ENCODE results near the gene GMDS.

Gene GMDS

DNA sequence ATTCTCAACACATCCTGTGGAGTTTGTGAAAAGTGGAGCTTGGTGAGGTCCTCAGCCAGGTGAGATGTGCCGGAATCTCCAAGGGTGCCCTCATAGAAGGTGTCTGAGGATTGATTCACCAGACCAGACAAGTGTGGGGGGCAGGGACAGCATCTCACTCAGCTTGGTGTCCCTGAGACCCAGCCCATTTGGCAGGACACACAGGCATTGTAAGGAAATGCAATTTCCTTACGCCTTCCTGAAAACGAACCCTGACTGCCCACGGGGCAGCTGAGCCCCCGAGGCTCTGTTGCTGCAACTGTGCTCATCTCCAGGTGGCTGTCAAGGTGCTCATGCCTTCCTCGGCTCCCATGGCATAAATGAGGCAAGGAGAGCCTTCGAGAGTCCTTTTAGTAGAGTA is 602.3 kb downstream of the GMDS start:
- peaks cover 6% of the 10 kb centered on the region; the same call in 1 of the 2 replicates for H3K4me1 ChIP-seq (ENCODE audit: insufficient read depth, low read length)
- no peak overlapping the region for H3K9ac ChIP-seq (ENCODE audit: low read depth, low read length)
- no peaks in the 10 kb centered on the region for H3K9me3 ChIP-seq (ENCODE audit: control insufficient read depth, insufficient read depth, low read length)
- H3K36me3 ChIP-seq (ENCODE audit: insufficient read depth, low read length) = no peaks in the 10 kb centered on the region

DNA sequence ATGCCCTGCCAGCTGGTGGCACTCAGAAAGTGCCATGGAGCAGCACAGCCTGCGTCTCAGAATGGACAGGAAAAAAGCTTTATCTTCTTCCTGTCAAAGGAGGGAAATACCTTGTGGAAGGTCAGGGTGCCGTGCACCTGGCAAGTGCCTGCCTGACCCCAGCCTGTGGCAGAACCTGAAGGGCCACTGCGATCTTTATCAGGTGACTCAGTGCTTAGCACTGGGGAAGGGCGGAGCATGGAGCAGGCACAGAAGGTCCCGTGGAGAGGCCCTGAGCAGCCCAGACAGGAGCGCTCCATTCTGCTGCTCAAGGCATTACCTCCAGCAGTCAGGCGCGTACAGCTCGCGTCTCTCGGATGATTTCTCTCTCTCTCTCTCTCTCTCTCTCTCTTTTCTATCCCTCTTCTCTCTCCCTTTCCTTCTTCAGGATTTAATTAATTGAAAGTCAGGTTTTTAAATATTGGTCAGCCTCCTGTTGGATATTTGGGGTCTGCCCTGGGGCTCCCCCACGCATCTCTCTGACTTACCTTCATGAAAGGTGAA is 604.0 kb downstream of the GMDS start:
- H3K9ac ChIP-seq (ENCODE audit: low read depth, low read length) = no peak overlapping the region
- H3K4me1 ChIP-seq (ENCODE audit: insufficient read depth, low read length) = peaks cover 6% of the 10 kb centered on the region; the same call in 1 of the 2 replicates
- H3K36me3 ChIP-seq (ENCODE audit: insufficient read depth, low read length) = no peaks in the 10 kb centered on the region
- H3K9me3 ChIP-seq (ENCODE audit: control insufficient read depth, insufficient read depth, low read length) = no peaks in the 10 kb centered on the region

DNA sequence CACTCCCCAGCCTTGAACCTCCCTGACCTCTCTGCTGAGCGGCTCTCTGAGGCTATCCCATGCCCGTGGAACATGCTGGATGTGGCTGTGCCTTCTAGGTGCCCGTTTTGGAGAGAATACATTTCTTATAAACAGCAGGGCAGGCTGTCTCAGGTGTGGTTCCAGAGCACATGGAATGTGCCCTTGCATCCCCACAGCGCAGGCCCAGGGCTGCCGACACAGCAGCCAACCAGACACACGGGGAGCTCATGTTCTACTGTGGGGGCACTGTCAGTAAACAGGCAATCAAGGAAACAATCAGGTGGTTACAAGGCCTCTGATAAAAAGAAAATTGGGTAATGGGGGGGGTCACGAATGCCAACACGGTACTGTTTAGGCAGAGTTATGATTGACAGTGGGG is 604.9 kb downstream of the GMDS start:
- Histone ChIP-seq H3K9ac (ENCODE audit: low read depth, low read length) (no peak overlapping the region), H3K36me3 (ENCODE audit: insufficient read depth, low read length) (no peaks in the 10 kb centered on the region; the same call in 1 of the 2 replicates), H3K9me3 (ENCODE audit: control insufficient read depth, insufficient read depth, low read length) (no peaks in the 10 kb centered on the region), H3K4me1 (ENCODE audit: insufficient read depth, low read length) (peaks cover 6% of the 10 kb centered on the region; the same call in 1 of the 2 replicates)

- Histone ChIP-seq H3K9ac (ENCODE audit: low read depth, low read length) (no peak overlapping the region), H3K4me1 (ENCODE audit: insufficient read depth, low read length) (peaks cover 6% of the 10 kb centered on the region; the same call in 1 of the 2 replicates), H3K36me3 (ENCODE audit: insufficient read depth, low read length) (no peaks in the 10 kb centered on the region; the same call in 1 of the 2 replicates), H3K9me3 (ENCODE audit: control insufficient read depth, insufficient read depth, low read length) (no peaks in the 10 kb centered on the region)
These were observed 606.0 kb downstream of the GMDS start for GRCh38 chr6:1639430-1639829.

DNA sequence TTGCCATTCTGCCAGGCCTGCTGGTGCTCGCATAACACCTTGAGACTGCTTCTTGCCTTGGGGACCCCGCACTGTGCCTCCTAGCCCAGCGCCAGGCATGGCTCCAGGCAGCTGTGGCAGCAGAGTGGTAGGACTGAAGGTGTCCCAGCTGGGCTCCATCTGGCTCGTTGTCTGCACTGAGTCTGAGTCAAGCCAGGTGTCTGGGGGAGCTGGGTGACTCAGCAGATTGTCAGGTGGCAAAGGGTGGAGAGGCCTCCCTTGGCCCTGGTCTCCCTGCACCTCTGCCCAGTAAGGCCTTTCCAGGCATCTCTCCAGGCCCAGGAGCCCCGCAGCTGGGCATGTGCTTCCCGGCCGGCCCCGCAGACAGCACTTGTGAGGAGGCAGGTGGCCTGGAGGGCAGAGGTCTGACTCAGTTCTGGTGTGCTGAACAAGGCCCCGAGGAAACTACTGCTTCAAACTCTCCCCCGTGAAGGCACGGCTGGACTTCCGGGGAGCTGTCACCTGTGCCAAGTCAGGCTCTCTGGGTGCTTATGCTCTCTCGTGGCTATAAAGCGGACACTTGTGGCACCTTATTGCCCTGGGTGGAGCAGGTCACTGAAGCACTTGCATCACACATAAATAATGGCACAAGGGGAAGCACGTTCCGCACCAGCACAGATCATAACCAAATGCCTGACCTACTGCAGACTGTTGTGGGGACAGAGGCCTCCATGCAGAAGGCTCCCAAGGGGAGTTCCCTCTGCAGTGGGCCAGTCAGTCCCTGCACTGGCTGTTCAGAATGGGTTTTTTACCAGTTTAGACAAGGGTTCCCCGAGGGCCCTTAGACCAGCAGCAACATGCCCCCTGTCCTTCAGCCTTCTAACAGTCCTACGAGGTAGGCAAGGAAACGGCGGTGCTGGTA is 608.2 kb downstream of the GMDS start:
- no peaks in the 10 kb centered on the region for H3K9me3 ChIP-seq (ENCODE audit: control insufficient read depth, insufficient read depth, low read length)
- no peaks in the 10 kb centered on the region; the same call in 1 of the 2 replicates for H3K36me3 ChIP-seq (ENCODE audit: insufficient read depth, low read length)
- H3K9ac ChIP-seq (ENCODE audit: low read depth, low read length) = no peak overlapping the region
- H3K4me1 ChIP-seq (ENCODE audit: insufficient read depth, low read length) = peaks cover 6% of the 10 kb centered on the region; the same call in 1 of the 2 replicates

- 0 out of 2 replicates have a peak, but pooled peaks cover 2% of the 10 kb centered on the region for H3K4me1 ChIP-seq (ENCODE audit: insufficient read depth, low read length)
- no peaks in the 10 kb centered on the region; the same call in 1 of the 2 replicates for H3K36me3 ChIP-seq (ENCODE audit: insufficient read depth, low read length)
- H3K9ac ChIP-seq (ENCODE audit: low read depth, low read length) = no peak overlapping the region
- no peaks in the 10 kb centered on the region for H3K9me3 ChIP-seq (ENCODE audit: control insufficient read depth, insufficient read depth, low read length)
These were observed 609.1 kb downstream of the GMDS start for GRCh38 chr6:1636272-1636825.

GRCh38 chr6:1635305-1636010 is 609.9 kb downstream of the GMDS start:
- Histone ChIP-seq H3K36me3 (ENCODE audit: insufficient read depth, low read length) (no peaks in the 10 kb centered on the region; the same call in 1 of the 2 replicates), H3K9me3 (ENCODE audit: control insufficient read depth, insufficient read depth, low read length) (no peaks in the 10 kb centered on the region), H3K9ac (ENCODE audit: low read depth, low read length) (no peak overlapping the region), H3K4me1 (ENCODE audit: insufficient read depth, low read length) (no peaks in the 10 kb centered on the region)

GRCh38 chr6:1634081-1634480 is 611.3 kb downstream of the GMDS start:
- Histone ChIP-seq H3K9me3 (ENCODE audit: control insufficient read depth, insufficient read depth, low read length) (no peaks in the 10 kb centered on the region), H3K9ac (ENCODE audit: low read depth, low read length) (no peak overlapping the region), H3K36me3 (ENCODE audit: insufficient read depth, low read length) (no peaks in the 10 kb centered on the region; the same call in 1 of the 2 replicates), H3K4me1 (ENCODE audit: insufficient read depth, low read length) (no peaks in the 10 kb centered on the region)

DNA sequence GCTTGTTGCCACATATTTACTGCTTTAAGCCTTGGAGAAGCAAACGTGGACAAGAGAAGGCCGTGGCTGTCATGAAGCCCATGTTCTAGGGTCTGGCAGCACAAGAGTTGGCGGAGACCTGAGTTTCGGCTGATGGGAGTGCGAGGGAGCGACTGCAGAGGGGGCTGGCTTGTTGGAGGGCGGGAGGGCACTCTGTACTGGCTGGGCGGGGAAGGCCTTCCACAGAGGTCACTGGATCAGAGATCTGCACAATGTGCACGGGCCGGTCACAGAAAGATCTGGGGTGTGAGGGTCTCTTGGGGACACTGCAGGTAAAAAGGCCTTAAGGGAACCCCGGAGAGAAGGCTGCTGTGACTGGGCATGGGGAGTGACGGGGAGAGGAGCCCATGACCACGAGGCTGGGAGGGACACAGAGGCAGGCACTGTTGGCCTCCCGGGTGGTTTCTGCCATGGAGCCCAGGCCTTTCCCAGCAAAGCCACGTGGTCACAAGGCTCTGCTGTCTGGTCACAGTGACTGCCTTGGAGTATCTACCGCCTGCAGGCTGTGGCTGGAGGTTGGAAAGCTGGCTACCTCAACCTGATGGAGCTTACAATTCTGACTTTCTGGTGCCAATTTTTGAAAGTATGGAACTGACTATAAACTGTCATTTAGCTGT is 611.9 kb downstream of the GMDS start:
- no peaks in the 10 kb centered on the region for H3K9me3 ChIP-seq (ENCODE audit: control insufficient read depth, insufficient read depth, low read length)
- H3K4me1 ChIP-seq (ENCODE audit: insufficient read depth, low read length) = no peaks in the 10 kb centered on the region
- H3K9ac ChIP-seq (ENCODE audit: low read depth, low read length) = no peak overlapping the region
- H3K36me3 ChIP-seq (ENCODE audit: insufficient read depth, low read length) = no peaks in the 10 kb centered on the region; the same call in 1 of the 2 replicates

DNA sequence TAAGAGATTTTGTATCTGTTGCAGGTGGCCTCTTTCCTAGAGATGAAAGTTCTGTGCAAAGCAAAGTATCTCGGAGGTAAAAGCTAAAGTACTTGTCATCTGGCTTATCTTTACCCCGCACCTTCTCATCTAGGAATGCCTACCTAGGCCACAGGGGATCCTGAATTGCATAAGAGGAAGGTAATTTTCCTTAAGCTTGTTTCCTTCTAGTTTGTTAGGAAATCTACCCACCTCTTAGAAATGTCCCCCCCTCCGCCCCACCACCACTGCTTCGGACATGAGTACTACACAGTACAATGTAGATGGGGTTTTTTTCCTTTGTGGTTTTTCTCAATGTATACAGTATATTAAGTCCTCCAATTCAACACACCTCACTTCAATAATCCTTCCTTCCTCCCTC is 614.2 kb downstream of the GMDS start:
- no peaks in the 10 kb centered on the region for H3K4me1 ChIP-seq (ENCODE audit: insufficient read depth, low read length)
- no peak overlapping the region for H3K9ac ChIP-seq (ENCODE audit: low read depth, low read length)
- no peaks in the 10 kb centered on the region for H3K9me3 ChIP-seq (ENCODE audit: control insufficient read depth, insufficient read depth, low read length)
- no peaks in the 10 kb centered on the region; the same call in 1 of the 2 replicates for H3K36me3 ChIP-seq (ENCODE audit: insufficient read depth, low read length)

- no peaks in the 10 kb centered on the region for H3K36me3 ChIP-seq (ENCODE audit: insufficient read depth, low read length)
- H3K9me3 ChIP-seq (ENCODE audit: control insufficient read depth, insufficient read depth, low read length) = no peaks in the 10 kb centered on the region
- H3K9ac ChIP-seq (ENCODE audit: low read depth, low read length) = no peak overlapping the region
- H3K4me1 ChIP-seq (ENCODE audit: insufficient read depth, low read length) = peaks cover under 1% of the 10 kb centered on the region; the same call in 1 of the 2 replicates
These were observed 614.6 kb downstream of the GMDS start for GRCh38 chr6:1630771-1631217.

DNA sequence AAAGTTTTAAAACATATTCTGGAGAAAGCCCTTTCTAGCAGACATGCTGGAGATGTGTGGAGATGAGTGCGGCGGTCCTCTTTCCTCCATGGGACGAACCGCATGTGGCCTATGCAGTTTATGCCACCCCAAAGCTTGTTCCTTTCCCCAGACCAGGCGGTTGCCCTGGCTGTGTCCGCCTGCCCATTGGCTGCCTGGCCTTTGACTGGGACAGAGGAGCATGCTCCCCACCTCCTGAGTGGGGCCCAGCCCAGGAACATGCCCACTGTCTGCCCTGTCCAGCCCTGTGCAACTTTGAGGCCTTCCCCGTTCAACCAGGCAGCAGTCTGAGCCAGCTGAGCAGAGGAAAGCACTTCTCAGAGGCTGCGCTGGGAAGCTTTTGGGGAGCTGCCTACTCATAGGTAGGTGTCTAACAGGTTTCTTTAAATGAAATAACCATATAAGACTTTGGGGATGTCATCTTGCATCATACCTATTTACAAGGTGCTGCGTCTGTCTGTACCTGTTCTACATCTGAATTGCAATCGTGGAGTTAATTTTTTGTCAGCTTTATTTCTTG is 615.1 kb downstream of the GMDS start:
- Histone ChIP-seq H3K36me3 (ENCODE audit: insufficient read depth, low read length) (no peaks in the 10 kb centered on the region), H3K9ac (ENCODE audit: low read depth, low read length) (no peak overlapping the region), H3K4me1 (ENCODE audit: insufficient read depth, low read length) (peaks cover 6% of the 10 kb centered on the region; the same call in 1 of the 2 replicates), H3K9me3 (ENCODE audit: control insufficient read depth, insufficient read depth, low read length) (no peaks in the 10 kb centered on the region)

- Histone ChIP-seq H3K4me1 (ENCODE audit: insufficient read depth, low read length) (peaks cover 8% of the 10 kb centered on the region), H3K9me3 (ENCODE audit: control insufficient read depth, insufficient read depth, low read length) (no peaks in the 10 kb centered on the region; the same call in 1 of the 2 replicates), H3K36me3 (ENCODE audit: insufficient read depth, low read length) (no peaks in the 10 kb centered on the region), H3K9ac (ENCODE audit: low read depth, low read length) (no peak overlapping the region)
These were observed 616.1 kb downstream of the GMDS start for GRCh38 chr6:1629316-1629715.
